GM21717 (cell line): ENCODE data around the gene RUNX2.

Source experiments
- ATAC-seq: cut with Tn5 transposase; IDR thresholded peaks from one replicate; pipeline ENCODE4 v1.9.1; 2021; ENCODE audit warnings: mild to moderate bottlenecking, moderate library complexity; ENCODE audit not compliant: unreplicated experiment

The RUNX2 gene

GRCh38 chr6:45689926-45690615, 361.9 kb downstream of the RUNX2 start:
- ATAC-seq: no peak

GRCh38 chr6:45690846-45691245, 362.7 kb downstream of the RUNX2 start:
- ATAC-seq: no peak

GRCh38 chr6:45691426-45691825, 363.3 kb downstream of the RUNX2 start:
- no peak for ATAC-seq

- ATAC-seq: no peak
These were observed 363.9 kb downstream of the RUNX2 start for GRCh38 chr6:45692021-45692420.

- ATAC-seq: no peak
These were observed 368.6 kb downstream of the RUNX2 start for GRCh38 chr6:45696738-45697137.

GRCh38 chr6:45697605-45698004, 369.5 kb downstream of the RUNX2 start:
- ATAC-seq: peak; percentile 72

- ATAC-seq: peak; percentile 14
These were observed 369.9 kb downstream of the RUNX2 start for GRCh38 chr6:45698046-45698445.

GRCh38 chr6:45699663-45700062, 371.5 kb downstream of the RUNX2 start:
- no peak for ATAC-seq

- ATAC-seq: no peak
These were observed 375.0 kb downstream of the RUNX2 start for GRCh38 chr6:45702849-45703739.

GRCh38 chr6:45704056-45704800, 376.1 kb downstream of the RUNX2 start:
- no peak for ATAC-seq

- no peak for ATAC-seq
These were observed 377.2 kb downstream of the RUNX2 start for GRCh38 chr6:45705137-45705855.

GRCh38 chr6:45706319-45706718, 378.2 kb downstream of the RUNX2 start:
- peak; percentile 41 for ATAC-seq

- ATAC-seq: no peak
These were observed 379.0 kb downstream of the RUNX2 start for GRCh38 chr6:45707176-45707575.

- peak; percentile 61 for ATAC-seq
These were observed 381.7 kb downstream of the RUNX2 start for GRCh38 chr6:45709781-45710220.

GRCh38 chr6:45710304-45710821, 382.2 kb downstream of the RUNX2 start:
- peak; percentile 74 for ATAC-seq

- ATAC-seq: no peak
These were observed 383.9 kb downstream of the RUNX2 start for GRCh38 chr6:45712076-45712475.

GRCh38 chr6:45712786-45713185, 384.7 kb downstream of the RUNX2 start:
- no peak for ATAC-seq
